DND-41 (cell line): ENCODE results near the gene CLIC6.

Experiments
- ATAC-seq: fragments of 200-7000 bp; cut with Tn5 transposase; 3 replicates; pipeline ENCODE4 v1.9.1; 2021; ENCODE audit warnings: low read depth; ENCODE audit not compliant: insufficient read depth
- DNase-seq: peaks from one replicate; pipeline ENCODE4 v3.0.0-alpha.2; 2020
- H2AFZ ChIP-seq: 2 replicates; pipeline ENCODE4 v1.6.0; 2012; ENCODE audit warnings: low read depth, low read length
- H3K27ac ChIP-seq: 2 replicates; pipeline ENCODE4 v1.5.1; 2012; ENCODE audit warnings: low read length, inconsistent platforms
- H3K27me3 ChIP-seq: fragments of 200-600 bp; sonication (generic); 2 replicates; pipeline ENCODE4 v1.6.0; 2012; ENCODE audit warnings: low read length, mild to moderate bottlenecking, inconsistent platforms; ENCODE audit not compliant: insufficient read depth, poor library complexity
- H3K36me3 ChIP-seq: 2 replicates; pipeline ENCODE4 v1.5.1; 2012; ENCODE audit warnings: low read length, inconsistent platforms; ENCODE audit not compliant: insufficient read depth
- H3K4me1 ChIP-seq: 2 replicates; pipeline ENCODE4 v1.5.1; 2012; ENCODE audit warnings: mild to moderate bottlenecking, low read length; ENCODE audit not compliant: insufficient read depth
- H3K4me2 ChIP-seq: 2 replicates; pipeline ENCODE4 v1.6.0; 2012; ENCODE audit warnings: mild to moderate bottlenecking, moderate library complexity, low read length, inconsistent platforms; ENCODE audit not compliant: insufficient read depth
- H3K4me3 ChIP-seq, 2 experiments: fragments of 200-600 bp in 1 of 2; shearing (Covaris generic) in 1 of 2; 2 replicates each; pipeline ENCODE4 v1.5.1; 2012 to 2016; ENCODE audit warnings: inconsistent platforms in 2 of 2, low read length in 2 of 2, mild to moderate bottlenecking in 2 of 2, low read depth in 1 of 2, moderate library complexity in 1 of 2
- H3K79me2 ChIP-seq: 2 replicates; pipeline ENCODE4 v1.6.0; 2012; ENCODE audit warnings: low read length, inconsistent platforms; ENCODE audit not compliant: insufficient read depth
- H3K9ac ChIP-seq: 2 replicates; pipeline ENCODE4 v1.6.0; 2012; ENCODE audit warnings: low read depth, mild to moderate bottlenecking, inconsistent platforms, low read length, moderate library complexity
- H3K9me3 ChIP-seq: 2 replicates; pipeline ENCODE4 v1.5.1; 2012; ENCODE audit warnings: low read length, moderate library complexity, mild to moderate bottlenecking, inconsistent platforms; ENCODE audit not compliant: insufficient read depth, severe bottlenecking
- H4K20me1 ChIP-seq: 2 replicates; pipeline ENCODE4 v1.6.0; 2012; ENCODE audit warnings: low read length; ENCODE audit not compliant: insufficient read depth
- EZH2 ChIP-seq: IDR thresholded peaks from 3 replicates; pipeline ENCODE4 v1.6.1; 2012; ENCODE audit warnings: borderline replicate concordance, low read depth, mild to moderate bottlenecking, moderate library complexity, low read length, inconsistent platforms; ENCODE audit not compliant: severe bottlenecking
- TF ChIP-seq, protein P1 (sequence below): IDR thresholded peaks from 2 replicates; pipeline ENCODE4 v1.5.1; 2012; ENCODE audit warnings: borderline replicate concordance, low read length, moderate library complexity, mild to moderate bottlenecking; ENCODE audit not compliant: poor library complexity, severe bottlenecking; ENCODE audit errors: extremely low read depth

CLIC6 gene

DNA sequence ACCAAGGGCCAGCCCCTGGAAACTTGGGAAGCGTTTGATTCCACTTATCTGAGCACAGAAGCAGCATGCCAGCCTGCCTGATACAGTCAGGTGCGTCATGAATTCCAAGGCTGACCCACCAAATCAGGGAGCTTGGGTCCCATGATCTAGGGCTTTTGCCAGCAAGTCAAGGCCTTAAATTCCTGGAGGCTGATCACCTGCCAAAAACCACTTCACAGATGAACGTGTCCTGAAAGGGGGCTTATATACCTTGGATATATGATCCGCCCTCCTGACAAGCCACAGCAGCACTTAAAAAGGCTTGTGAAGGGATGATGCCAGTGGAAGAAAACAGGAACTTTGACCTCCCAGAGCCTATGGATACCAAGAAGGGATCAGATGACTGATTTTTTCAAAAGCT, 24.0 kb upstream of the CLIC6 start:
- Histone ChIP-seq H3K27ac (no peak overlapping the region), H3K36me3 (no peaks in the 10 kb centered on the region), H3K4me1 (peaks cover 21% of the 10 kb centered on the region), H3K4me2 (no peak overlapping the region), H3K9ac (no peak overlapping the region), H4K20me1 (no peaks in the 10 kb centered on the region), H3K27me3 (no peaks in the 10 kb centered on the region), H3K4me3 (no peak overlapping the region), H2AFZ (no peak overlapping the region), H3K9me3 (no peaks in the 10 kb centered on the region), H3K79me2 (no peaks in the 10 kb centered on the region)
- ATAC-seq = no peak
- TF ChIP-seq, protein P1, sequence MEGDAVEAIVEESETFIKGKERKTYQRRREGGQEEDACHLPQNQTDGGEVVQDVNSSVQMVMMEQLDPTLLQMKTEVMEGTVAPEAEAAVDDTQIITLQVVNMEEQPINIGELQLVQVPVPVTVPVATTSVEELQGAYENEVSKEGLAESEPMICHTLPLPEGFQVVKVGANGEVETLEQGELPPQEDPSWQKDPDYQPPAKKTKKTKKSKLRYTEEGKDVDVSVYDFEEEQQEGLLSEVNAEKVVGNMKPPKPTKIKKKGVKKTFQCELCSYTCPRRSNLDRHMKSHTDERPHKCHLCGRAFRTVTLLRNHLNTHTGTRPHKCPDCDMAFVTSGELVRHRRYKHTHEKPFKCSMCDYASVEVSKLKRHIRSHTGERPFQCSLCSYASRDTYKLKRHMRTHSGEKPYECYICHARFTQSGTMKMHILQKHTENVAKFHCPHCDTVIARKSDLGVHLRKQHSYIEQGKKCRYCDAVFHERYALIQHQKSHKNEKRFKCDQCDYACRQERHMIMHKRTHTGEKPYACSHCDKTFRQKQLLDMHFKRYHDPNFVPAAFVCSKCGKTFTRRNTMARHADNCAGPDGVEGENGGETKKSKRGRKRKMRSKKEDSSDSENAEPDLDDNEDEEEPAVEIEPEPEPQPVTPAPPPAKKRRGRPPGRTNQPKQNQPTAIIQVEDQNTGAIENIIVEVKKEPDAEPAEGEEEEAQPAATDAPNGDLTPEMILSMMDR = no peak
- TF ChIP-seq EZH2 = no peak
- no peak for DNase-seq

DNA sequence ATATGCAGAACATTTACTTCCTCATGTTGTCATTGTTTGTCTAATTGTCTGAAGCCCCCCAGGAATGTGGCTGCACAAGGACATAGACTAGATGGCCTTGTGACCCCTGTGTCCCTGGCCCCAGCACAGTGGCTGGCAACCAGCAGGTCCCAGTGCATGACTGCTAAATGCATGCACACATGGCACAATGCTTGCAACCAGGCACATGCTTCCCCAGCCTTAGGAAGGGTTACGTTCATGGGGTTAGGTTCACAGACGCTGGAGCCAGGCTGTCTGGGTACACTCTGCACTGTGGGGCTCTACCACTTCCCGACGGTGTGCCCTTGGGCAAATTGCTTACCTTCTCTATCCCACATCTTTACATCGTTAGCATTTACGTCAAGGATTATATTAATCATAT, 21.2 kb upstream of the CLIC6 start:
- Histone ChIP-seq H3K4me1 (no peaks in the 10 kb centered on the region), H2AFZ (no peak overlapping the region), H3K27ac (no peak overlapping the region), H3K9ac (no peak overlapping the region), H3K36me3 (no peaks in the 10 kb centered on the region), H3K27me3 (no peaks in the 10 kb centered on the region), H3K4me3 (no peak overlapping the region), H4K20me1 (no peaks in the 10 kb centered on the region), H3K4me2 (no peak overlapping the region), H3K9me3 (peaks cover 10% of the 10 kb centered on the region), H3K79me2 (no peaks in the 10 kb centered on the region)
- DNase-seq (no peak), ATAC-seq (no peak)
- TF ChIP-seq, protein P1 = no peak
- TF ChIP-seq EZH2 = no peak

DNA sequence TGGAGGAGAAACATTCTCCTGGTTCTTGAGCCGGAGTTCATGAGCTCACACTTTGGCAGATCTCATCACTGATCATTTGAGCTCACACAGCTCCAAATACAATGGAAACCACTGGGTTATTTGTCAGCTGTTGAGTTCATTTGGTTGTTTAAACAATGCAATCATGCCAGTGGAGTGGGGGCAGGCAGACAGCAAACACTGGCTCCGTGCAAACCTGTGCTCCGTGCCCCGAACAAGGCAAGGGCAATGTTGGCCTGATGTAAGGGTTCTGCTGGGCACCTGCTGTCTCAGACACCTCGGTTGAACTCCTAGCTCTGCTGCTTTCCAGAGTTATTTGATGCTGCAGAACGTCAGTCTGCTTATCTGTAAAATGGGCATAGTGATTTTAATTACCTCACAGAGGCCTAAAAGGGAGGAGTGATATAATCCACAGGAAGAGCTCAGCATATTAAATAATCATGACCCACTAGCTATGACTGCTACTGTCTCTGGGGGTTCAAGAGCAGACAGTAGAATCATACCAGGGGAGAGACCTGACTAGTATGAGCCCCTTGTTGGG, 20.0 kb upstream of the CLIC6 start:
- Histone ChIP-seq H3K9ac (no peak overlapping the region), H3K4me1 (no peaks in the 10 kb centered on the region), H4K20me1 (no peaks in the 10 kb centered on the region), H3K27me3 (no peaks in the 10 kb centered on the region), H3K27ac (no peak overlapping the region), H3K36me3 (no peaks in the 10 kb centered on the region), H3K9me3 (peaks cover 11% of the 10 kb centered on the region), H3K4me3 (no peak overlapping the region), H3K79me2 (no peaks in the 10 kb centered on the region), H2AFZ (no peak overlapping the region), H3K4me2 (no peak overlapping the region)
- DNase-seq (no peak), ATAC-seq (no peak)
- TF ChIP-seq, protein P1 = no peak
- TF ChIP-seq EZH2 = no peak
